Left lung (tissue), 10 donors: ENCODE measurements around the gene WRAP73. TPM values are rescaled to one million over a fixed set of nuclear protein-coding genes. Genes with fewer than 3 reads are reported as not detected.
"Not testable (repeated sequence)": the region's sequence is repeated elsewhere in the genome, so short reads cannot be mapped to it uniquely, and the experiment has no call there.

ENCODE experiments used
- ATAC-seq: fragments of 200-7000 bp; cut with Tn5 transposase; one replicate; pipeline ENCODE4 v1.9.1; 2020; ENCODE audit warnings: moderate library complexity
- DNase-seq, 4 donors: peaks; one replicate each; pipeline ENCODE4 v3.0.0-alpha.2; 2013 to 2020
- H3K27ac ChIP-seq, 2 donors: fragments of 200-600 bp; sonication (generic) in 1 of 2; one replicate each; pipeline versions ENCODE4 v1.5.0 to v1.8.0; 2020 to 2021
- H3K27me3 ChIP-seq, 2 donors: fragments of 200-600 bp; sonication (generic) in 1 of 2; one replicate each; pipeline versions ENCODE4 v1.5.0 to v1.8.0; 2020 to 2021
- H3K36me3 ChIP-seq, 2 donors: fragments of 200-600 bp; sonication (generic) in 1 of 2; one replicate each; pipeline versions ENCODE4 v1.5.0 to v1.8.0; 2020 to 2021
- H3K4me1 ChIP-seq, 2 donors: fragments of 200-600 bp; one replicate each; pipeline ENCODE4 v1.8.0; 2021
- H3K4me3 ChIP-seq, 2 donors: fragments of 200-600 bp; sonication (generic) in 1 of 2; one replicate each; pipeline versions ENCODE4 v1.5.0 to v1.8.0; 2020 to 2021; ENCODE audit warnings: mild to moderate bottlenecking in 1 of 2
- H3K9me3 ChIP-seq, 2 donors: fragments of 200-600 bp; sonication (generic) in 1 of 2; one replicate each; pipeline versions ENCODE4 v1.5.0 to v1.8.0; 2020 to 2021
- intact Hi-C, 2 donors: fragments of 100-400 bp; cut with DNase I; formaldehyde crosslinking; loops; one replicate each; pipeline versions ENCODE4 v1.11.2 to v1.14.2; 2022
- polyA plus RNA-seq, 6 donors: library from polyadenylated mRNA; unstranded; fragments of 120-200 nt; gene quantifications; one replicate each; pipeline ENCODE4 v1.2.1, GENCODE V29; 2013; ENCODE audit not compliant: insufficient read length in 6 of 6
- total RNA-seq, 2 donors: library from RNA; stranded (reverse); fragmentation: NEBNext Ultra II Directional; extraction: Animal tissue kit (Norgen Biotek cat#: 25700); gene quantifications; one replicate each; pipeline ENCODE4 v1.2.1, GENCODE V29; 2021
- TF ChIP-seq, protein P1 (sequence below), 2 donors: fragments of 200-600 bp; sonication (generic) in 1 of 2; IDR thresholded peaks; one replicate each; pipeline versions ENCODE4 v1.5.0 to v1.8.0; 2021; ENCODE audit warnings: antibody characterized with exemption in 2 of 2
- donor health status: DM: no; HTN: yes; CAD: no.
- donor health status: DM: no; HTN: no; CAD: no.

The WRAP73 gene
- total and polyA plus RNA-seq, 8 donors = 14.3 to 23.1 (median 16.0) TPM

DNA sequence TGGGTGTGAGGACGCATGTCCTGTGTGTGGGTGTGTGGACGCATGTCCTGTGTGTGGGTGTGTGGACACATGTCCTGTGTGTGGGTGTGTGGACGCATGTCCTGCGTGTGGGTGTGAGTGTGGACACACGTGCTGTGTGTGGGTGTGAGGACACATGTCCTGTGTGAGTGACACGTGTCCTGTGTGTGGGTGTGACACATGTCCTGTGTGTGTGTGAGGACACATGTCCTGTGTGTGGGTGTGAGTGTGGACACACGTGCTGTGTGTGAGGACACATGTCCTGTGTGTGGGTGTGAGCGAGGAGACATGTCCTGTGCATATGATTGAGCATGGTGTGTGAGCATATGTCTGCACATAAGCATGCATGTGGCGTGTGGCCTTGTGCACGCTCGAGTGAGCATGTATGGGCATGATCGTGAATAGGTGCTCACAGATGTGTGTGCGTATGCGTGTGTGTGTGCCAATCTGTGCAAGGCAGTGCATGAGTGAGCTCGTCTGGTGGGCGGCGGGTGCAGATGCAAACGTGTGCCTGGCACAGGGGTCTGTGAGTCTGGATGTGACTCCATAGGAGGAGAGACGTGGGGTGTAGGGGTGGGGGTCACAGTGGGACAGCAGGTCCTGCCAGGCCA is 63.8 kb downstream of the WRAP73 start:
- Histone ChIP-seq H3K4me1 (peaks cover 14 to 16% of the 10 kb centered on the region in 2 donors), H3K27me3 (no peaks in the 10 kb centered on the region), H3K27ac (no peak overlapping the region), H3K36me3 (no peaks in the 10 kb centered on the region), H3K4me3 (no peak overlapping the region), H3K9me3 (no peaks in the 10 kb centered on the region)
- ATAC-seq (no peak), DNase-seq (no peak)
- TF ChIP-seq, protein P1, sequence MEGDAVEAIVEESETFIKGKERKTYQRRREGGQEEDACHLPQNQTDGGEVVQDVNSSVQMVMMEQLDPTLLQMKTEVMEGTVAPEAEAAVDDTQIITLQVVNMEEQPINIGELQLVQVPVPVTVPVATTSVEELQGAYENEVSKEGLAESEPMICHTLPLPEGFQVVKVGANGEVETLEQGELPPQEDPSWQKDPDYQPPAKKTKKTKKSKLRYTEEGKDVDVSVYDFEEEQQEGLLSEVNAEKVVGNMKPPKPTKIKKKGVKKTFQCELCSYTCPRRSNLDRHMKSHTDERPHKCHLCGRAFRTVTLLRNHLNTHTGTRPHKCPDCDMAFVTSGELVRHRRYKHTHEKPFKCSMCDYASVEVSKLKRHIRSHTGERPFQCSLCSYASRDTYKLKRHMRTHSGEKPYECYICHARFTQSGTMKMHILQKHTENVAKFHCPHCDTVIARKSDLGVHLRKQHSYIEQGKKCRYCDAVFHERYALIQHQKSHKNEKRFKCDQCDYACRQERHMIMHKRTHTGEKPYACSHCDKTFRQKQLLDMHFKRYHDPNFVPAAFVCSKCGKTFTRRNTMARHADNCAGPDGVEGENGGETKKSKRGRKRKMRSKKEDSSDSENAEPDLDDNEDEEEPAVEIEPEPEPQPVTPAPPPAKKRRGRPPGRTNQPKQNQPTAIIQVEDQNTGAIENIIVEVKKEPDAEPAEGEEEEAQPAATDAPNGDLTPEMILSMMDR (IDR thresholded peaks at IDR 0.05) = no peak
- intact Hi-C loops = no loop called here

DNA sequence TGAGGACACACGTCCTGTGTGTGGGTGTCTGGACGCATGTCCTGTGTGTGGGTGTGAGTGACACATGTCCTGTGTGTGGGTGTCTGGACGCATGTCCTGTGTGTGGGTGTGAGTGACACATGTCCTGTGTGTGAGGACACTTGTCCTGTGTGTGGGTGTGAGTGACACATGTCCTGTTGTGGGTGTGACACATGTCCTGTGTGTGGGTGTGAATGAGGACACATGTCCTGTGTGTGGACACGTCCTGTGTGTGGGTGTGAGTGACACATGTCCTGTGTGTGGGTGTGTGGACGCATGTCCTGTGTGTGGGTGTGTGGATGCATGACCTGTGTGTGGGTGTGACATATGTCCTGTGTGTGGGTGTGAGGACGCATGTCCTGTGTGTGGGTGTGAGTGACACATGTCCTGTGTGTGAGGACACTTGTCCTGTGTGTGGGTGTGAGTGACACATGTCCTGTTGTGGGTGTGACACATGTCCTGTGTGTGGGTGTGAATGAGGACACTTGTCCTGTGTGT is 64.5 kb downstream of the WRAP73 start:
- DNase-seq, H3K27ac ChIP-seq, H3K27me3 ChIP-seq, H3K4me1 ChIP-seq, ATAC-seq, H3K9me3 ChIP-seq, H3K4me3 ChIP-seq, intact Hi-C loops, H3K36me3 ChIP-seq: not testable (repeated sequence)

DNA sequence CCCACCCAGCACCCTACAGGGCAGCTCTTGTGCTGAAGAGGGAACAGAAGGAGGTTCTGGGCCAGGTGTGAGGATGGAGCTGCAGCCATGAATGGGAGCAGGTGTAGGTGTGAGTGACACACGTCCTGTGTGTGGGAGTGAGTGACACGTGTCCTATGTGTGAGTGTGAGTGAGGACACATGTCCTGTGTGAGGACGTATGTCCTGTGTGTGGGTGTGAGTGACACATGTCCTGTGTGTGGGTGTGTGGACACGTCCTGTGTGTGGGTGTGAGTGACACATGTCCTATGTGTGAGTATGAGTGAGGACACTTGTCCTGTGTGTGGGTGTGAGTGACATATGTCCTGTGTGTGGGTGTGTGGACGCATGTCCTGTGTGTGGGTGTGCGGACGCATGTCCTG is 65.0 kb downstream of the WRAP73 start:
- H3K4me3 ChIP-seq = no peak overlapping the region
- no peaks in the 10 kb centered on the region for H3K27me3 ChIP-seq
- no peak for ATAC-seq
- no peaks in the 10 kb centered on the region for H3K9me3 ChIP-seq
- H3K4me1 ChIP-seq = peaks cover 5% of the 10 kb centered on the region in 2 donors
- no peak for DNase-seq
- no peaks in the 10 kb centered on the region for H3K36me3 ChIP-seq
- no peak overlapping the region for H3K27ac ChIP-seq
- TF ChIP-seq, protein P1 (IDR thresholded peaks at IDR 0.05) = no peak
- intact Hi-C loops = no loop called here

DNA sequence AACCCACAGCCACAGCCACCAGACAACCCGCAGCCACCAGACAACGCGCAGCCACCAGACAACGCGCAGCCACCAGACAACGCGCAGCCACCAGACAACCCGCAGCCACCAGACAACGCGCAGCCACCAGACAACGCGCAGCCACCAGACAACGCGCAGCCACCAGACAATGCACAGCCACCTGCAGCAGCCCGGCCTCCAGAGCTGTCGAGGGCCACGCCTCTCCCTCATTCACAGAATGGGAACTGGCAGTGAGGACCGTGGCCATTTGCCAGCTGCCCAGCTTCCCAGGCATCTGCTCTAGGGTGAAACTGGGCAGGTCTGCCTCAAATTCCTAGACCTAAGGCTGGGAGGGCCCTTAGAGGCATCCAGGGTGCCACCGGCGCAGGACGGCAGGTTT is 66.2 kb downstream of the WRAP73 start:
- H3K27ac ChIP-seq, H3K27me3 ChIP-seq, H3K4me3 ChIP-seq, H3K4me1 ChIP-seq, H3K36me3 ChIP-seq, DNase-seq, intact Hi-C loops, H3K9me3 ChIP-seq: not testable (repeated sequence)
- peak; percentile 68 for ATAC-seq

DNA sequence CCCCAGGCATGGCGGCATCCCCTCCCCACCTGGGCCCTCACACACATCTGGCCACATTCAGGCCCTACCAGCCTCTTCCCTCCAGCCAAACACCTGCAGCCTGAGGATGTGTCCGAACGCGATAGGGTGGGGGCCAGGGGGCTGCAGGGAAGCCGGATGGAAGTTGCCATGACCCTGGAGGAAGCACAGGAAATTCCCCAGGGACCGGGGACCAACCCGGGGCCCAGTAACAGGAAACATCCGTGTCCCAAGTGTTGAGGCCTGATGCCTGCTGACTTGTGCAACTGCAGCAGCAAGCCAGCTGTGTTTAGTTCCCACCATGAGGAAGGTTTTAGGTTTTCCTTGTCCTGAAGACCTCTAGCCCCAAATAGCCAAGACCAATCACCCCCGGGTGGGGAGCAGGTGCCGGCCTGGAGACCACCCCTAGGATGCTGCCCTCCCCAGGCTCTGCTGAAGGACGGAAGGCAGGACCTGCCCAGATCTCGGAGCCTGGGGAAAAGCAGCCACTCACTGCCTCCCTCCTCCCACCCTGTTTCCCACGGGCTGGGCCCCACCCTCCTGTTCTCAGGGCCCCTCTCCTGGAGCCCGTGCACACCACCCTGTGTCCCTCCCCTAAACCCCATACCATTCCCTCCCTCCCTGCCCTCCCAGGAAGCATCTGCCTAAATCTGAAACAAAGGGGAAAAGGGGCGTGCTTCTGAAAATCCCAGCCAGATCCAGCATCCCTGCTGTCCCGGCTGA is 68.4 kb downstream of the WRAP73 start:
- intact Hi-C loops = no loop called here
- peaks cover 0 to 4% of the 10 kb centered on the region in 2 donors for H3K4me1 ChIP-seq
- H3K9me3 ChIP-seq = no peaks in the 10 kb centered on the region
- H3K36me3 ChIP-seq = no peaks in the 10 kb centered on the region
- DNase-seq (peak in 1 of 4 donors; percentile 62), ATAC-seq (no peak)
- no peak overlapping the region for H3K27ac ChIP-seq
- no peak overlapping the region for H3K4me3 ChIP-seq
- no peaks in the 10 kb centered on the region for H3K27me3 ChIP-seq
- TF ChIP-seq, protein P1 (IDR thresholded peaks at IDR 0.05) = no peak

Other genes starting within 250 kb of the WRAP73 start
- 10 to 100 TPM; 10.3 to 11.8 TPM for gene ARHGEF16, start 195.4 kb downstream of the WRAP73 start, total RNA-seq
- gene ARHGEF16, start 195.4 kb downstream of the WRAP73 start, polyA plus RNA-seq = 10 to 100 TPM in 2 of 6 donors, 1 to 10 TPM in 4; 8.3 to 11.1 (median 9.0) TPM
- 100 to 1,000 TPM in 1 of 2 donors, 10 to 100 TPM in 1; 40.6 to 108 TPM for gene MEGF6, start 38.6 kb downstream of the WRAP73 start, total RNA-seq
- 10 to 100 TPM; 46.7 to 72.6 (median 51.5) TPM for gene MEGF6, start 38.6 kb downstream of the WRAP73 start, polyA plus RNA-seq
- gene TPRG1L, start 25.1 kb downstream of the WRAP73 start, total RNA-seq = 10 to 100 TPM; 42.5 to 42.9 TPM
- gene TPRG1L, start 25.1 kb downstream of the WRAP73 start, polyA plus RNA-seq = 10 to 100 TPM; 27.3 to 33.8 (median 30.4) TPM
- gene TP73, start 2.4 kb upstream of the WRAP73 start, total RNA-seq = 1 to 10 TPM; 1.8 to 2.7 TPM
- gene TP73, start 2.4 kb upstream of the WRAP73 start, polyA plus RNA-seq = 1 to 10 TPM; 1.6 to 2.1 (median 2.0) TPM
- not detected for gene CCDC27, start 102.3 kb upstream of the WRAP73 start, total RNA-seq
- under 1 TPM; 0.17 to 0.31 (median 0.25) TPM for gene CCDC27, start 102.3 kb upstream of the WRAP73 start, polyA plus RNA-seq
- 1 to 10 TPM; 6.5 TPM for gene SMIM1, start 122.6 kb upstream of the WRAP73 start, total RNA-seq
- gene SMIM1, start 122.6 kb upstream of the WRAP73 start, polyA plus RNA-seq = 1 to 10 TPM; 1.6 to 7.4 (median 4.4) TPM
- 10 to 100 TPM; 34.2 to 36.6 TPM for gene LRRC47, start 146.4 kb upstream of the WRAP73 start, total RNA-seq
- gene LRRC47, start 146.4 kb upstream of the WRAP73 start, polyA plus RNA-seq = 10 to 100 TPM; 49.4 to 66.4 (median 53.0) TPM
- 10 to 100 TPM; 44.8 to 49.5 TPM for gene CEP104, start 207.1 kb upstream of the WRAP73 start, total RNA-seq
- 10 to 100 TPM; 32.5 to 44.8 (median 34.4) TPM for gene CEP104, start 207.1 kb upstream of the WRAP73 start, polyA plus RNA-seq
- 1 to 10 TPM; 5.4 to 8.9 TPM for gene DFFB, start 207.4 kb upstream of the WRAP73 start, total RNA-seq
- 10 to 100 TPM in 5 of 6 donors, 1 to 10 TPM in 1; 9.6 to 14.7 (median 11.9) TPM for gene DFFB, start 207.4 kb upstream of the WRAP73 start, polyA plus RNA-seq